Activated T-cell treated with anti-CD3 and anti-CD28 coated beads for 48 hours (primary cell): ENCODE data around the gene NEDD8.
"Not testable (repeated sequence)": the region's sequence is repeated elsewhere in the genome, so short reads cannot be mapped to it uniquely, and the experiment has no call there.

Experiments used
- DNase-seq: peaks from one replicate; pipeline ENCODE4 v3.0.0-alpha.2; 2020; ENCODE audit warnings: low read depth

The NEDD8 gene

GRCh38 chr14:24247422-24247821 is 15.3 kb upstream of the NEDD8 start:
- DNase-seq: no peak

GRCh38 chr14:24246765-24247212 is 14.6 kb upstream of the NEDD8 start:
- DNase-seq: no peak

DNA sequence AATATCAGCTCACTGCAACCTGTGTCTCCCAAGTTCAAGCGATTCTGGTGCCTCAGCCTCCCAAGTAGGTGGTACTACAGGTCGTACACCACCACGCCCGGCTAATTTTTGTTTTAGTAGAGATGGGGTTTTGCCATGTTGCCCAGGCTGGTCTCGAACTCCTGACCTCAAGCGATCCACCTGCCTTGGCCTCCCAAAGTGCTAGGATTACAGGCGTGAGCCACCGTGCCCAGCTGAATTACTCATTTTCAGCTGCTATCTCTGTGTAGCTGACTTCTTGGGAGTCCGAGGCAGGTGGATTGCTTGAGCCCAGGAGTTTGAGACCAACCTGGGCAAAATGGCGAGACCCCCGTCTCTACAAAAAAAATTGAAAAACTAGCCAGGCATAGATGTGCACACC is 13.2 kb upstream of the NEDD8 start:
- not testable (repeated sequence) for DNase-seq

DNA sequence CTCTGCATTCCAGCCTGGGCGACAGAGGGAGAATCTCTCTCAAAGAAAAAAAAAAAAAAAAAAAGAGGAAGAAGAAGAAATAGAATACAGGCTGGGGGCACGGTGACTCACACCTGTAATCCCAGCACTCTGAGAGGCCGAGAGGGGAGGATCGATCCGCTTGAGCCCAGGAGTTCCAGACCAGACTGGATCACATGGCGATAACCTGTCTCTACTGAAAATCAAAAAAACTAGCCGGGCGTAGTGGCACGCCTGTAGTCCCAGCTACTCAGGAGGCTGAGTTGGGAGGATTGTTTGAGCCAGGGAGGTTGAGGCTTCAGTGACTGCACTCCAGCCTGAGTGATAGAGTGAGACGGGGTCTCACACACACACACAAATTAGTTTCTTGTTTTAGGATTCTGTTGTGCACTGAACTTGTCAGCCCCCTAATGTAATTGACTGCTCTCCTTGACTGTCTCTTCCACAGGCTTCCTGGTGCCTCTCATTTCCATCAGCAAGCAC is 11.2 kb upstream of the NEDD8 start:
- no peak for DNase-seq

GRCh38 chr14:24241829-24242443 is 9.8 kb upstream of the NEDD8 start:
- peak; percentile 92 for DNase-seq

- no peak for DNase-seq
Observed at GRCh38 chr14:24240110-24240918, 8.1 kb upstream of the NEDD8 start.

- DNase-seq: no peak
Observed at GRCh38 chr14:24238527-24239037, 6.4 kb upstream of the NEDD8 start.

DNA sequence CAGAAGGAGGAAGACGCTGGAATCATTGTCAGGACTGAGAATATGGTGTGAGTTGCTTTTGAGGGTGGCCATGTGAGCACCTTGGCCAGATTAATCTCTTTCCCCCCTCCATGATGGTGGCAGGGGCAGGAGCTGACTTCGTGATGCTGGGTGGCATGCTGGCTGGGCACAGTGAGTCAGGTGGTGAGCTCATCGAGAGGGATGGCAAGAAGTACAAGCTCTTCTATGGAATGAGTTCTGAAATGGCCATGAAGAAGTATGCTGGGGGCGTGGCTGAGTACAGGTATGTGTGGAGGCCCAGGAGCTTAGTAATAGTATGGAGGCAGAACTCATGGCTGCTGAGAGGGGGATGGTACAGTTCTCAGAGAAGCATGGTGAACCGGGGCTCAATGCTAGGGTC is 6.0 kb upstream of the NEDD8 start:
- DNase-seq: no peak

GRCh38 chr14:24237463-24237955 is 5.3 kb upstream of the NEDD8 start:
- no peak for DNase-seq

GRCh38 chr14:24236689-24237462 is 4.7 kb upstream of the NEDD8 start:
- no peak for DNase-seq

GRCh38 chr14:24235804-24236688 is 3.9 kb upstream of the NEDD8 start:
- no peak for DNase-seq

DNA sequence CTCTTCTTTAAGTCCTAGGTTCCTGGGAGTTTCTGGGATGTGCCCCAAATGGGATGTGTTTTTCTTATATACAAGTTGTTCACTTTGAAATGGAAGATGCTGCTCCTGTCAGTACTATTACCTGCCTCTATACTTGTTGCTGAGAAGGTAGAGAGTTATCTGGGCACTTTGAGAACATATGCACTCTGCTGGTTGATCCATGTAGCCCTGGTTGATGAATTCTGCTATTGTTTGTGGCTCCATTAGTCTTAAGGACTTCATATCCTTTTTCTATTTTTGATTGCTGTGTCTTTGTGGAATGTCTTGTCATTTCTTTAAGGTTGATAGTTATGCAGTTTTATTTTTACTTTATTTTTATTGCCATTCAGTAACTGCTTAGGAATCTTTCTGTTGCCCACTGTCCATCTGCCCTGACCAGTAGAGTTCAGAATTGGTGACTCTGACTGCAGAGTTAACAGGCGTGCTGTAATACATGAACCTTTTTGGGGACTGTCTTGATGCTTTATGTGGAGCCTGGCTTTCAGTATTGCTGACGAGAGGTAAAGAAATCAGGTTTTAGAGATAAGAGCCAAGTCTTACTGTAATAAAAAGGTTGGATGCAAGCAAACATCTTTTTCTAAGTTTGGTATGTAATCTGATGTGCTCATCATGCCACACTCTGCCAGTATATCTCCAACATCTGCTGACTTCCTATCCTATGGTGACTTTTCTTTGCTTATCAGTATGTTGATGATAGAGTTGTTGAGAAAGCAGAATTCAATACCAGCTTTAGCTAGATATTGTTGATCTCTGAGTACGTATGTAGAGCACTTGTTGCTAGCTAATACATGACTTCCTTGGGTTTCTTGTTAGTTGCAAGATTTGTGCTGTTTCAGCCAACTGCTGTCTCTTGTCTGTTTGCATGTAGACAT is 2.2 kb upstream of the NEDD8 start:
- DNase-seq: no peak

GRCh38 chr14:24233538-24233866 is 1.3 kb upstream of the NEDD8 start:
- DNase-seq: no peak

GRCh38 chr14:24232645-24233537 is 724 bp upstream of the NEDD8 start, which contains the start of gene GMPR2:
Gene GMPR2 (plus strand): TSS chr14:24232929. CDS start chr14:24233254, 325 bp downstream.
- no peak for DNase-seq

DNA sequence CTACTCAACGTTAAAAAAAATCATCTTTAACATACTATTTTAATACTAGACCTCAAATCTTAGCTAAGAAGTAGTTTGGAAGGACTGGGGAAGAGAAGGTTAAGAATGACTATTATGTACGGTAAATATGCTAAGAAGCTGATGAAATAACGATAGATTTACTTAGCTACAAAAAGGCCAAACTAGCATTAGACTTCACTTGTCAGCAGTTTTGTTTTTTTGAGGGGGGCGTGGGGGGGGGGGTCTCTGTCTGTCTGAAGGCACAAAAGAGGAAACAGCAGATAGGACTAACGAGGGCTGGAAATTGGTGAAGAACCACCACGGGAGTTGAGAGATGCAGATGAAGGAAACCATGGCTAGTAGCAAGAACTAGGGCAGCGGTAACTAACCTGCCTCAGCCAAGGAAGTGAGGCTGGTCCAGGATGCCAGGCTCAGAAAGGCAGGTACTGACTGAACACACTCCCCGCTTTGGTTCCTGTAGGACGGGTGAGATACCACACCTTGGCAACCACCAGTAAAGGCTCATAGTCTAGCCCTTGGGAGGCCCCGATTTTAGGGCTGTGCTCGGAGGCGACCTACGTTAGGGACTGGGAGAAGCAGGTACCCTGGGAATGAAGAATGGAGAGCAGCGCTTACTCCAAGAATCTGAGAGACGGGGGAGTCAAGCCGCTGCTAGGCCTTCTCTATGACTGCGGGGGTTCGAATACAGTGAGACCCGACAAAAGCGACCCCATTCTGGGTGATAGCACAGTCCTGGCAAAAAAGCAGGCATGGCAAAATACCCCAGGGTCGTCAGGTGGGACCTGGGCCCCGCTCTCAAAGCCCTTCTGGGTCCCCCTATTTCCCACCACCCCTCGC is 675 bp downstream of the NEDD8 start:
- DNase-seq: no peak

DNA sequence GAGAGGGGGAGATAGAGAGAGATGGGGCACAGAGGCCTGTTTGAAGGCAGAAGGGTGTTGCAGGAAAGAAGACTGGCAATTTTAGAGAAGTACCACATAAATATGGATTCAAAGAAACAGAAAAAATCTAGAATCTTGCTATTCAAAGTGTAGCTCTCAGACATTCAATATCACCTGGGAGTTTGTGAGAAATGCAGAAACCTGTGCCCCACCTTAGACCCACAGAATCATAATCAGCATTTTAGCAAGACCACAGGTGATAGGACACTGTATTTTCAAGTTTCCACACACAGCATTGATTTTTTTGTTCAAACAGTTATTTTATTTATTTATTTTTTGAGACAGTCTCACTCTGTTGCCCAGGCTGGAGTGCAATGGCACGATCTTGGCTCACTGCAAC is 3.3 kb downstream of the NEDD8 start:
- no peak for DNase-seq

GRCh38 chr14:24226473-24226872 is 5.7 kb downstream of the NEDD8 start:
- DNase-seq: no peak

- no peak for DNase-seq
Observed at GRCh38 chr14:24224618-24225071, 7.5 kb downstream of the NEDD8 start.
